Heart left ventricle (tissue), 13 donors: Measurements from ENCODE around the gene DNAJC11.

Experiments
- CTCF ChIP-seq, 12 donors: fragments of 200-600 bp; sonication (generic) in 4 of 12; IDR thresholded peaks; one replicate each; pipeline versions ENCODE4 v1.5.0 to v1.8.0; 2018 to 2022; ENCODE audit warnings: antibody characterized with exemption in 12 of 12, mild to moderate bottlenecking in 5 of 12
- POLR2A ChIP-seq, 2 donors: fragments of 450-650 bp; IDR thresholded peaks; one replicate each; pipeline ENCODE4 v1.6.1; 2017; ENCODE audit warnings: antibody characterized with exemption in 2 of 2, mild to moderate bottlenecking in 2 of 2, moderate library complexity in 2 of 2
- donor health status: ischemic (EF 13 %, LVEDD 7.1; RV severe dilation, severe dysfunction).
- donor health status: DM: no; HTN: yes; CAD: no.
- donor health status: DM: no; HTN: no; CAD: no.
- donor health status: ischemic (EF 25% LVEDD 6.9; RV normal size, moderate dysfunction).
- donor health status: ischemic (EF 25% LVEDD 5.7; RV mildly dilated, moderate dysfunction).
- donor health status: ischemic (EF 35%, LVEDD 5.7; RV mildly dilated, moderate dysfunction).
- donor health status: nonischemic (EF 11% LVEDD 7.7; RV severe dilation, severe dysfunction).
- donor health status: DM: yes; HTN: yes; CAD: no.
- donor health status: PGD.
- donor health status: ischemic (EF 29% LVEDD 5.4; RV normal size, mild dysfunction).
- donor health status: nonischemic (EF 23%, LVEDD 6.1; RV moderate dilation, normal function).

GRCh38 chr1:6652986-6653385 is 48.6 kb downstream of the DNAJC11 start:
- TF ChIP-seq CTCF (IDR thresholded peaks at IDR 0.05) = no peak
- TF ChIP-seq POLR2A (IDR thresholded peaks at IDR 0.05) = no peak
